WTC11 (cell line): ENCODE data around the gene SLC49A3. TPM values are rescaled to one million over a fixed set of nuclear protein-coding genes. Genes with fewer than 3 reads are reported as not detected.

ENCODE experiments used
- ATAC-seq: fragments of 200-7000 bp; cut with Tn5 transposase; 2 replicates; pipeline ENCODE4 v1.10.0; 2021; ENCODE audit warnings: mild to moderate bottlenecking, moderate library complexity
- CTCF ChIA-PET: fragments of 300-600 bp; sonication (Branson Sonifier 250); formaldehyde crosslinking; loops from one replicate; lab custom pipeline; 2021; ENCODE audit warnings: antibody characterized with exemption; lab: Charles Lee
- POLR2A ChIA-PET: fragments of 350-600 bp; sonication (Branson Sonifier 250); formaldehyde crosslinking; loops from one replicate; lab custom pipeline; 2021; ENCODE audit warnings: antibody characterized with exemption; lab: Charles Lee
- DNase-seq: peaks from one replicate; pipeline ENCODE4 v3.0.0; 2021; ENCODE audit warnings: low spot score
- H3K27ac Mint-ChIP-seq: 2 replicates; pipeline ENCODE4 v1.8.0; 2021; ENCODE audit warnings: mixed read lengths
- H3K27me3 Mint-ChIP-seq: 2 replicates; pipeline ENCODE4 v1.8.0; 2021; ENCODE audit warnings: low read depth, mild to moderate bottlenecking, moderate library complexity, mixed read lengths
- H3K36me3 Mint-ChIP-seq: 2 replicates; pipeline ENCODE4 v1.8.0; 2021; ENCODE audit warnings: mixed read lengths
- H3K4me1 Mint-ChIP-seq: 2 replicates; pipeline ENCODE4 v1.8.0; 2022; ENCODE audit warnings: mixed read lengths
- H3K4me3 Mint-ChIP-seq: 2 replicates; pipeline ENCODE4 v1.8.0; 2021; ENCODE audit warnings: mild to moderate bottlenecking, moderate library complexity, mixed read lengths
- H3K9me3 Mint-ChIP-seq: 2 replicates; pipeline ENCODE4 v1.8.0; 2021; ENCODE audit warnings: mixed read lengths
- ATF1 ChIP-seq: sonication (generic); formaldehyde crosslinking; IDR thresholded peaks from 2 replicates; pipeline ENCODE4 v1.8.1; 2023; ENCODE audit warnings: mild to moderate bottlenecking, moderate library complexity, missing genetic modification reagents
- CBFB ChIP-seq: sonication (generic); formaldehyde crosslinking; IDR thresholded peaks from 2 replicates; pipeline ENCODE4 v1.8.1; 2022; ENCODE audit warnings: mild to moderate bottlenecking, low read depth, missing genetic modification reagents
- ERG ChIP-seq: fragments of 250-450 bp; sonication (Bioruptor Pico); IDR thresholded peaks from 2 replicates; pipeline ENCODE4 v1.8.0; 2021; ENCODE audit warnings: mild to moderate bottlenecking
- ESRRA ChIP-seq: sonication (generic); formaldehyde crosslinking; IDR thresholded peaks from 2 replicates; pipeline ENCODE4 v1.8.1; 2022; ENCODE audit warnings: mild to moderate bottlenecking, missing genetic modification reagents, borderline replicate concordance
- NR2C2 ChIP-seq: sonication (generic); formaldehyde crosslinking; IDR thresholded peaks from 2 replicates; pipeline ENCODE4 v1.8.0; 2022; ENCODE audit warnings: mild to moderate bottlenecking, missing genetic modification reagents
- SP1 ChIP-seq: sonication (generic); formaldehyde crosslinking; conservative IDR thresholded peaks from 2 replicates; pipeline ENCODE4 v1.8.1; 2022; ENCODE audit warnings: missing genetic modification reagents
- TEAD4 ChIP-seq: sonication (generic); formaldehyde crosslinking; IDR thresholded peaks from 2 replicates; pipeline ENCODE4 v1.8.0; 2022; ENCODE audit warnings: mild to moderate bottlenecking, missing genetic modification reagents
- TP53 ChIP-seq: sonication (generic); formaldehyde crosslinking; IDR thresholded peaks from 2 replicates; pipeline ENCODE4 v1.8.1; 2023; ENCODE audit warnings: mild to moderate bottlenecking, missing genetic modification reagents
- ZNF138 ChIP-seq: sonication (generic); formaldehyde crosslinking; conservative IDR thresholded peaks from 2 replicates; pipeline ENCODE4 v1.8.1; 2022; ENCODE audit warnings: mild to moderate bottlenecking, moderate library complexity, missing genetic modification reagents
- ZNF416 ChIP-seq: fragments of 250-450 bp; sonication (Bioruptor Pico); IDR thresholded peaks from 2 replicates; pipeline ENCODE4 v1.9.0; 2021; ENCODE audit warnings: mild to moderate bottlenecking, inconsistent platforms
- total RNA-seq: library from RNA; stranded (reverse); gene quantifications from 3 replicates; pipeline ENCODE4 v1.2.3, GENCODE V29; 2021
- TF ChIP-seq, protein P1 (sequence below): sonication (generic); formaldehyde crosslinking; IDR thresholded peaks from 2 replicates; pipeline ENCODE4 v1.8.1; 2022; ENCODE audit warnings: missing genetic modification reagents, borderline replicate concordance
- TF ChIP-seq, protein P2 (sequence below): sonication (generic); formaldehyde crosslinking; IDR thresholded peaks from 2 replicates; pipeline ENCODE4 v1.8.0; 2023; ENCODE audit warnings: missing genetic modification reagents, mild to moderate bottlenecking, borderline replicate concordance
- TF ChIP-seq, protein P3 (sequence below): sonication (generic); formaldehyde crosslinking; IDR thresholded peaks from 2 replicates; pipeline ENCODE4 v1.8.1; 2023; ENCODE audit warnings: mild to moderate bottlenecking, missing genetic modification reagents

Gene SLC49A3
- total RNA-seq, 1 experiment from 2014 or later = 5.8 TPM

DNA sequence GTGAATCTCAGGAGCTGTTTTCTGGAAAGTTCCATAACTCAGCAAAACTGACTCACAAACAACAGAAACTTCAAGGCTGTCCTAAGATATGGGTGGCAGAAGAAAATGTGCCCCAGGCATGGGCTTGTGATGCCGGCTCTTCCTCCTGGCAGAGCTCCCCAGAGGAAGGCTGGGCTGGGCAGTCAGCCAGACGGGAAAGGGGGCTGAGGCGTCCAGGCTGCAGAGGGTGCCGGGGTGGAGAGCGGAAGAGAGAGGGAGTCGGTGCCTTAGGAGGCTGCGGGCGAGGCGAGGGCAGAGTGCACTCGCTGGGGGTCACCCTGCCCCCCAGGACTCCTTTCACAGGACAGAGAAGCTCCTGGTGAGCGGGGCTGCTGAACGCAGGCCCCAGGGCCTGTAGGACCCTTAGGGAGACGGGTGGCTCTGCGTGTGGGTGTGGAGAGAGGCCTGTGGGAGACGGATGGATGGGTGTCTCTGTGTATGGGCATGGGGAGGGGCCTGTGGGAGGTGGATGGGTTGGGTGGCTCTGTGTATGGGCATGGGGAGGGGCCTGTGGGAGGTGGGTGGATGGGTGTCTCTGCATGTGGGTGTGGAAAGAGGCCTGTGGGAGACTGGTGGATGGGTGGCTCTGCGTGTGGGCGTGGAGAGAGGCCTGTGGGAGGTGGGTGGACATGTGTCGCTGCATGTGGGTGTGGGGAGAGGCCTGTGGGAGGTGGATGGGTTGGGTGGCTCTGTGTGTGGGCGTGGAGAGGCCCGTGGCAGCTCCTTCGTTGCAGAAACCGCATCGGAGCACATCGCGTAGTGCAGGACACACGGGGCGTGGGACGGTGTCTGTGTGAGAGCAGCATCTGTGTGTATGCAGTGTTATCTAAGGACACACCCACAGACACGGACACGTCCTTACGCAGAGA is 32.6 kb upstream of the SLC49A3 start:
- CTCF ChIA-PET = interaction anchor here (0.9 to 4.1 kb wide), 3 partner anchors 21 to 170 kb away, joined by 4 to 17 read pairs (median 4); no protein-coding TSS in a partner anchor
- Mint-ChIP-seq H3K4me1 (no peaks in the 10 kb centered on the region), H3K4me3 (no peak overlapping the region), H3K27ac (peak overlapping the region; percentile 60), H3K36me3 (peaks cover 9% of the 10 kb centered on the region), H3K9me3 (no peaks in the 10 kb centered on the region), H3K27me3 (no peaks in the 10 kb centered on the region)
- DNase-seq = no peak
- POLR2A ChIA-PET = no interaction called here
- no peak for ATAC-seq
- TF ChIP-seq, protein P1, sequence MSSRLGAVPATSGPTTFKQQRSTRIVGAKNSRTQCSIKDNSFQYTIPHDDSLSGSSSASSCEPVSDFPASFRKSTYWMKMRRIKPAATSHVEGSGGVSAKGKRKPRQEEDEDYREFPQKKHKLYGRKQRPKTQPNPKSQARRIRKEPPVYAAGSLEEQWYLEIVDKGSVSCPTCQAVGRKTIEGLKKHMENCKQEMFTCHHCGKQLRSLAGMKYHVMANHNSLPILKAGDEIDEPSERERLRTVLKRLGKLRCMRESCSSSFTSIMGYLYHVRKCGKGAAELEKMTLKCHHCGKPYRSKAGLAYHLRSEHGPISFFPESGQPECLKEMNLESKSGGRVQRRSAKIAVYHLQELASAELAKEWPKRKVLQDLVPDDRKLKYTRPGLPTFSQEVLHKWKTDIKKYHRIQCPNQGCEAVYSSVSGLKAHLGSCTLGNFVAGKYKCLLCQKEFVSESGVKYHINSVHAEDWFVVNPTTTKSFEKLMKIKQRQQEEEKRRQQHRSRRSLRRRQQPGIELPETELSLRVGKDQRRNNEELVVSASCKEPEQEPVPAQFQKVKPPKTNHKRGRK (CRISPR knock-in tag) = no peak
- TF ChIP-seq, all 79 proteins: peak for 0

DNA sequence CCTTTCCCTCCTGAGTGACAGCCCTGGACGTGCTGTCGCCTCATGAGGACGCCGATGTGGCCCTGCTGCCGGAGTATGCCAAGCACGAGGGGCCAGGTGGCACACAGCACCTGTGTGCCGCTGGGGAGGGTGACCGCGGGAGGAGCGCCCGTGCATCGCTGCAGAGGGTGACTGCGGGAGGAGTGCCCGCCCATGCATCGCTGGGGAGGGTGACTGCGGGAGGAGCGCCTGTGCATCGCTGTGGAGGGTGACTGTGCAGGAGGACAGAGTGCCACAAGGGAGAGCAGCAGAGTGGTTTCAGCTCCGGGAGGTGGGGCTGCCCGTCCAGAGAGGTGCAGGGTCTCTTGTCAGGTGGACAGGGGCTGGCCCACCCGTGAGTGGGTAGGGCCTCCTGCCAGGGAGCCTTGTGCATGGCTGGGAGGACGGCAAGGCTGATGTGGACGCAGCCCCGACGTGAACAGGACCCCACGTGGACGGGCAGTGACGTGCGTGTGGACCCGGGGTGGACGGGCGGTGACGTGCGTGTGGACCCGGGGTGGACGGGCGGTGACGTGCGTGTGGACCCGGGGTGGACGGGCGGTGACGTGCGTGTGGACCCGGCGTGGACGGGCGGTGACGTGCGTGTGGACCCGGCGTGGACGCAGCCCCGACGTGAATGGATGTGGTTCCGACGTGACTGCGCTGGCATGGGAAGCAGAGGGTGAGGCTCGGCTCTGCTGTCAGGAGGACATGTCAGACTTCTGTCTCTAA is 31.3 kb upstream of the SLC49A3 start:
- CTCF ChIA-PET = interaction anchor here (1.0 to 4.1 kb wide), 3 partner anchors 22 to 171 kb away, joined by 4 to 17 read pairs (median 4); no protein-coding TSS in a partner anchor

DNA sequence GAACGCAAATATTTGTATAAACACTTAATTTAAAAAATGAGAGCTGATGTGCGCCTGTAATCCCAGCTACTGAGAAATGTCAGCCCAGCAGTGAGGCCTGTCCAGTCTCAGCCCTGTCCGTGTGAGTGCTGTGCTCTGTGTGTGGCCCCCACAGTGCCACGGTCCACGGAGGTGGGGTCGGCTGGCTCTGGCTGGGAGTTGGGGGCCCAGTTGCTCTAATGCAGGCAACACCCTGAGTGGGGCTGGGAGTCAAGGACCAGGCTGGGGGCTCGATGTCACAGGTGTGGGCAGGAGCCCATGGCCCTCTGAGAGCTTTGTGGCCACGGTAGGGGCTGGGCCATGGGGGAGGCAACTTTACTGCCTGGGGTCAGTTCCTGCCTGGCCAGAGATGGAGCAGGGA is 29.5 kb upstream of the SLC49A3 start:
- Mint-ChIP-seq H3K36me3 (peaks cover 15% of the 10 kb centered on the region), H3K27ac (no peak overlapping the region), H3K27me3 (no peaks in the 10 kb centered on the region), H3K4me1 (no peaks in the 10 kb centered on the region), H3K4me3 (no peak overlapping the region), H3K9me3 (no peaks in the 10 kb centered on the region)
- ATAC-seq (no peak), DNase-seq (no peak)
- ChIA-PET POLR2A (no interaction called here), CTCF (interaction anchor here (4.1 kb wide), 1 partner anchor 34 kb away, joined by 17 read pairs; no protein-coding TSS in a partner anchor)
- no peak for TF ChIP-seq SP1 (CRISPR knock-in tag)
- TF ChIP-seq CBFB (CRISPR knock-in tag) = no peak
- TF ChIP-seq ESRRA (CRISPR knock-in tag) = no peak
- TF ChIP-seq TEAD4 (CRISPR knock-in tag) = no peak
- TF ChIP-seq, protein P1 (CRISPR knock-in tag) = no peak
- TF ChIP-seq, protein P2, sequence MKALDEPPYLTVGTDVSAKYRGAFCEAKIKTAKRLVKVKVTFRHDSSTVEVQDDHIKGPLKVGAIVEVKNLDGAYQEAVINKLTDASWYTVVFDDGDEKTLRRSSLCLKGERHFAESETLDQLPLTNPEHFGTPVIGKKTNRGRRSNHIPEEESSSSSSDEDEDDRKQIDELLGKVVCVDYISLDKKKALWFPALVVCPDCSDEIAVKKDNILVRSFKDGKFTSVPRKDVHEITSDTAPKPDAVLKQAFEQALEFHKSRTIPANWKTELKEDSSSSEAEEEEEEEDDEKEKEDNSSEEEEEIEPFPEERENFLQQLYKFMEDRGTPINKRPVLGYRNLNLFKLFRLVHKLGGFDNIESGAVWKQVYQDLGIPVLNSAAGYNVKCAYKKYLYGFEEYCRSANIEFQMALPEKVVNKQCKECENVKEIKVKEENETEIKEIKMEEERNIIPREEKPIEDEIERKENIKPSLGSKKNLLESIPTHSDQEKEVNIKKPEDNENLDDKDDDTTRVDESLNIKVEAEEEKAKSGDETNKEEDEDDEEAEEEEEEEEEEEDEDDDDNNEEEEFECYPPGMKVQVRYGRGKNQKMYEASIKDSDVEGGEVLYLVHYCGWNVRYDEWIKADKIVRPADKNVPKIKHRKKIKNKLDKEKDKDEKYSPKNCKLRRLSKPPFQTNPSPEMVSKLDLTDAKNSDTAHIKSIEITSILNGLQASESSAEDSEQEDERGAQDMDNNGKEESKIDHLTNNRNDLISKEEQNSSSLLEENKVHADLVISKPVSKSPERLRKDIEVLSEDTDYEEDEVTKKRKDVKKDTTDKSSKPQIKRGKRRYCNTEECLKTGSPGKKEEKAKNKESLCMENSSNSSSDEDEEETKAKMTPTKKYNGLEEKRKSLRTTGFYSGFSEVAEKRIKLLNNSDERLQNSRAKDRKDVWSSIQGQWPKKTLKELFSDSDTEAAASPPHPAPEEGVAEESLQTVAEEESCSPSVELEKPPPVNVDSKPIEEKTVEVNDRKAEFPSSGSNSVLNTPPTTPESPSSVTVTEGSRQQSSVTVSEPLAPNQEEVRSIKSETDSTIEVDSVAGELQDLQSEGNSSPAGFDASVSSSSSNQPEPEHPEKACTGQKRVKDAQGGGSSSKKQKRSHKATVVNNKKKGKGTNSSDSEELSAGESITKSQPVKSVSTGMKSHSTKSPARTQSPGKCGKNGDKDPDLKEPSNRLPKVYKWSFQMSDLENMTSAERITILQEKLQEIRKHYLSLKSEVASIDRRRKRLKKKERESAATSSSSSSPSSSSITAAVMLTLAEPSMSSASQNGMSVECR (CRISPR knock-in tag) = no peak
- no peak for TF ChIP-seq TP53

More for the DNA sequence above, 31.3 kb upstream of the SLC49A3 start:
- H3K27me3 Mint-ChIP-seq = no peaks in the 10 kb centered on the region
- H3K27ac Mint-ChIP-seq = peak overlapping the region; percentile 46
- no peaks in the 10 kb centered on the region for H3K9me3 Mint-ChIP-seq
- TF ChIP-seq ATF1 (CRISPR knock-in tag) (no peak), ZNF138 (CRISPR knock-in tag) (no peak), NR2C2 (CRISPR knock-in tag) (no peak), ERG (CRISPR knock-in tag) (no peak), ZNF416 (CRISPR knock-in tag) (no peak)
- TF ChIP-seq, protein P1 (CRISPR knock-in tag) = no peak
- TF ChIP-seq, protein P3, sequence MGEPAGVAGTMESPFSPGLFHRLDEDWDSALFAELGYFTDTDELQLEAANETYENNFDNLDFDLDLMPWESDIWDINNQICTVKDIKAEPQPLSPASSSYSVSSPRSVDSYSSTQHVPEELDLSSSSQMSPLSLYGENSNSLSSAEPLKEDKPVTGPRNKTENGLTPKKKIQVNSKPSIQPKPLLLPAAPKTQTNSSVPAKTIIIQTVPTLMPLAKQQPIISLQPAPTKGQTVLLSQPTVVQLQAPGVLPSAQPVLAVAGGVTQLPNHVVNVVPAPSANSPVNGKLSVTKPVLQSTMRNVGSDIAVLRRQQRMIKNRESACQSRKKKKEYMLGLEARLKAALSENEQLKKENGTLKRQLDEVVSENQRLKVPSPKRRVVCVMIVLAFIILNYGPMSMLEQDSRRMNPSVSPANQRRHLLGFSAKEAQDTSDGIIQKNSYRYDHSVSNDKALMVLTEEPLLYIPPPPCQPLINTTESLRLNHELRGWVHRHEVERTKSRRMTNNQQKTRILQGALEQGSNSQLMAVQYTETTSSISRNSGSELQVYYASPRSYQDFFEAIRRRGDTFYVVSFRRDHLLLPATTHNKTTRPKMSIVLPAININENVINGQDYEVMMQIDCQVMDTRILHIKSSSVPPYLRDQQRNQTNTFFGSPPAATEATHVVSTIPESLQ (CRISPR knock-in tag) = no peak
- ATAC-seq (no peak), DNase-seq (no peak)
- peaks cover 9% of the 10 kb centered on the region for H3K36me3 Mint-ChIP-seq
- H3K4me3 Mint-ChIP-seq = no peak overlapping the region
- POLR2A ChIA-PET = no interaction called here
- H3K4me1 Mint-ChIP-seq = no peaks in the 10 kb centered on the region
